HG03457 (cell line): ENCODE data around the gene SAP30L.

Experiments used
- ATAC-seq: cut with Tn5 transposase; IDR thresholded peaks from one replicate; pipeline ENCODE4 v1.9.1; 2021; ENCODE audit warnings: moderate number of reproducible peaks; ENCODE audit not compliant: unreplicated experiment

SAP30L gene, protein sequence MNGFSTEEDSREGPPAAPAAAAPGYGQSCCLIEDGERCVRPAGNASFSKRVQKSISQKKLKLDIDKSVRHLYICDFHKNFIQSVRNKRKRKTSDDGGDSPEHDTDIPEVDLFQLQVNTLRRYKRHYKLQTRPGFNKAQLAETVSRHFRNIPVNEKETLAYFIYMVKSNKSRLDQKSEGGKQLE

GRCh38 chr5:154445422-154446194 lies at the start of gene SAP30L:
SAP30L (plus strand) TSS chr5:154445997; CDS start chr5:154446605, 608 bp downstream.
- peak; percentile 92 for ATAC-seq

- no peak for ATAC-seq
Observed at GRCh38 chr5:154396128-154396527, 49.7 kb upstream of the SAP30L start.

GRCh38 chr5:154397652-154398406 lies 48.0 kb upstream of the SAP30L start:
- ATAC-seq: no peak

GRCh38 chr5:154400678-154401077 lies 45.1 kb upstream of the SAP30L start:
- ATAC-seq: no peak

DNA sequence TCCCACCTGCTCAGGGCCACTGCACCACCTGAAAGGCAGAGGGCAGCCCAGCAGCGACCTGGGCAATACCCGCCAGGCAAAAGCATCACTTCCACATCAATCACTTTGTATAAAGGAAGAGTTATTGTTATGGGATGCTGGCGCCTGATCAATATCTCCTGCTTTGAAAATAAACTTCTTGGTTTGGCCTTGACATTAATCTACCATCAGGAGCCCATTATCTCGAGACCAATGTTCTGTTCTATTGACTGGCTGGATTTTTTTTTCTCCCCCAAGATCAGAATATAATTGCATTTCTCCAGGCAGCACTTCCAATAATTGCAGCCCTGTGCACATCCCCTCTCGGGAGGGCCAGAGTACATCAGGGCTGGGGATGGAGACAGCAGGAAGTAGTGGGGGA lies 44.4 kb upstream of the SAP30L start:
- no peak for ATAC-seq

GRCh38 chr5:154401931-154402330 lies 43.9 kb upstream of the SAP30L start:
- no peak for ATAC-seq

- ATAC-seq: no peak
Observed at GRCh38 chr5:154402611-154403010, 43.2 kb upstream of the SAP30L start.

DNA sequence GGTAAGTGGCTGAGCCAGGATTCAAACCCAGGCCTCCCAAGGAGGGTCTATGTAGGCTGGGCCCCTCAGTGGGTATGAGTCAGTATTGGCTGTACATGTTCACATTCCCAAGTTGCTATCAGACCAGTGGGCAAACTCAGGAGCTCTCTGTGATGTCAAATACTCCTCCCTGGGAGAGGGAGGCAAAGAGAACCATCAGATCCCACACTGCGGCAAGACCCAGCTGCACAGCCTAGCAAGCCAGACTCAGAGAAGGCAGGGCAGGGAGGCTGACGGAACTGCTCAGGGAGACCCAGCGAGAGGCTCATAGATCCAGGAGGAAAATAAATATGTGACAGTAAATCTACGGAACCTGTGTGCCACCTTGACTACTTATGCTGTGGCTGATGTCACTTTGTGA lies 42.6 kb upstream of the SAP30L start:
- no peak for ATAC-seq

GRCh38 chr5:154403776-154404387 lies 41.9 kb upstream of the SAP30L start:
- no peak for ATAC-seq

- ATAC-seq: peak; percentile 94
Observed at GRCh38 chr5:154405078-154405792, 40.6 kb upstream of the SAP30L start.

DNA sequence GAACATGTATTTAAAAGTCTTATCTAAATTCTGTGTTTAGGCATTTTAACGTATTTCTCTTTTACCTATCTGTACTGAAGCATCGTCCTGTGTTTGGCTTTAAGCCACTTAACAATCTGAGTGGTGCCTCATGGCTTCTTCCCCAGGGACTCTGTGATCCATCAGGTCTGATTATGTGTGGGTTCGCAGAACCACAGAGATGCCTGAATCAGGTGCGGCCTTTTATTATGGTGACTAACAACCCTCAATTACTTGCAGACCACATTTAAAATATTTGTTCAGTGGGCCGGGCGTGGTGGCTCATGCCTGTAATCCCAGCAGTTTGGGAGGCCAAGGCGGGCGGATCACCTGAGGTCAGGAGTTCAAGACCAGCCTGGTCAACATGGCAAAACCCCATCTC lies 39.6 kb upstream of the SAP30L start:
- no peak for ATAC-seq

DNA sequence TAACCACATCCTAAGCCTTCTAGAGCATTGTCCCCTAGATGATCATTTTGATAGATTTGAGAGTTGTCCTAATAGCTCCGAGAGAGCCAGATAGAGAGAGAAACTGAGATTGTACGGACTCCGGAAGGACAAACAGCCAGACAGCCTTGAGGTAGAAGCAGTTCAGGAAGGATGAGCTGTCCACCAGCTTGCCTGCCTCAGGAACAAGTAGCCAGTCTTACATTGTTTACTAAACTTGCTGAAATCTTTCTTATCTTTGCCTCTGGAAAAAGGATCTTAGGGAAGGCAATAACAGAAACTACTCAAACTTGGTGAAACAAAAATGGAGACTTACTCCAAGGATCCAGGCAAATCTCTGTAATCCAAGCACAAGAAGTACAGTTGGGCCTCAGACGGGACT lies 39.0 kb upstream of the SAP30L start:
- ATAC-seq: no peak

- no peak for ATAC-seq
Observed at GRCh38 chr5:154408811-154409210, 37.0 kb upstream of the SAP30L start.

DNA sequence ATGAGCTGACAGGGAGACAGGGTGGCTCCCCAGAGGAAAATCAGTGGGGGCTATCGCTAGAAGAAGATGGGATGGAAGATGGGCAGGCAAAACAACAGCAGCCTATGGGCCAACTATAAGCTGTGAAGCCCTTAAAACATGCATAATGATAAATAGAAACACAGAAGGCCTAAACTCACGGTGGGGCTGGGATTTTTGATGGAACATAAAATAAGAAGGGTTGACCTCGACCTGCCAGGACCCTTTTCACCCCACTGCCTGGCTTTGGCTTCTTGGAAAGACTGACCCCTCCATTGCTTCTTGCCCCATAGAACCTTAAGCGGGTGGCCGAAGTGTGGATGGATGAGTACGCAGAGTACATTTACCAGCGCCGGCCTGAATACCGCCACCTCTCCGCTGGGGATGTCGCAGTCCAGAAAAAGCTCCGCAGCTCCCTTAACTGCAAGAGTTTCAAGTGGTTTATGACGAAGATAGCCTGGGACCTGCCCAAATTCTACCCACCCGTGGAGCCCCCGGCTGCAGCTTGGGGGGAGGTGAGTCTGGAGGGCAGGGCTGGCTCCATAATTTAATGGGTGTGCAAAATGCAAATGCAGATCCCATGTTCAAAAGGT lies 36.5 kb upstream of the SAP30L start:
- no peak for ATAC-seq

DNA sequence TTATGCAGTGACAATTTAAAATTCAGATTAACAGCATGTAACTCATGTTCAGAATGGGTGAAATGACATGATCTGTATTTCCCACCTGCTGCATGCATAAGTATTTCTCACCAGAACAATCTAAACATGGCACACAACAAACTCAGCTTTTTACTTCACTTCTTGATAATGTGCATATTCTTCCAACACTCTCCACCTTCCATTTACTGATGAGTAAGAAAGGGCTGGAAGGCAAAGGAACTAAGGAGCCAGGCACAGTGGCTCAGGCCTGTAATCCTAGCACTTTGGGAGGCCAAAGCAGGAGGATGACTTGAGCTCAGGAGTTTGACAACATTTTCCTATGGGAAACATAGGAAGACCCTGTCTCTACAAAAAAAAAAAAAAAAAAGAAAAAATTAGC lies 35.8 kb upstream of the SAP30L start:
- ATAC-seq: no peak

DNA sequence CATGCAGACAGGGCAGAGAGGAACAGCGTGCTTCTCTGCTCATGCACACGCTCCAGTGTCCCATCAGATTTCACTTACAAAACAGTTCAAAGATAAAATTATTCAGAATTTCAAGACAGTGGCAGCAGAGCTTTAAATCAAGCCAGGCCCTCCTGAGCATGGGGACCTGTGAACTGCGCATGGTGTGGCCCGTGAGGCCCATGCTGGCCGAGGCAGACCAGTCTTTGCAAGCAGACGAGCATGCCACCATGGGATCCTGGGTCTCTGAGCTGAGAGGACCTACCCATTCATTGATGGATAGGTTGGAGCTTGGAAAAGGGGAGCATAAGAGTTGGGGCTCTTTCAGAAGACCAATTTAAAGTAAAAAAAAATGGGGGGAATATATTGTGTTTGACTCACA lies 35.0 kb upstream of the SAP30L start:
- ATAC-seq: no peak

GRCh38 chr5:154411338-154411737 lies 34.5 kb upstream of the SAP30L start:
- ATAC-seq: no peak

- no peak for ATAC-seq
Observed at GRCh38 chr5:154412316-154412715, 33.5 kb upstream of the SAP30L start.

DNA sequence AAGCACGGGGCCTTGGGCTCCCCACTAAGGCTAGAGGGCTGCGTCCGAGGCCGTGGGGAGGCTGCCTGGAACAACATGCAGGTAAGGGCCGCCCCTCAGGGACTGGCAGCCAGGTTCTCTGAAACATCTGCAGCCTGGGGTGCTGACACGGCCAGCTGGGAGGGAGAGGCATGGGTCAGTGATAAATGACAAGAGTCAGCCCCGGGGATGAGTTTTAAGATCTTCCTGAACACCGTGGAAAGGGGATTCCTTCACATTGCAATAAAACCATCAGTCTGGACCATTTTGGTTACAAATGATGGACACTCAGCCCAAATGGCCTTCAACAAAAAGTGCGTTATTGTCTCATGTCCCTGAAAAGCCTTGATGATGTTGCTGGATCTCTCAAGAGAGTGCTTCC lies 32.9 kb upstream of the SAP30L start:
- no peak for ATAC-seq

GRCh38 chr5:154415114-154415513 lies 30.7 kb upstream of the SAP30L start:
- ATAC-seq: no peak
